HG02884 (cell line): ENCODE measurements around the gene CD109.

Experiments
- ATAC-seq: cut with Tn5 transposase; IDR thresholded peaks from one replicate; pipeline ENCODE4 v1.9.1; 2021; ENCODE audit warnings: mild to moderate bottlenecking, moderate library complexity; ENCODE audit not compliant: unreplicated experiment

The CD109 gene

DNA sequence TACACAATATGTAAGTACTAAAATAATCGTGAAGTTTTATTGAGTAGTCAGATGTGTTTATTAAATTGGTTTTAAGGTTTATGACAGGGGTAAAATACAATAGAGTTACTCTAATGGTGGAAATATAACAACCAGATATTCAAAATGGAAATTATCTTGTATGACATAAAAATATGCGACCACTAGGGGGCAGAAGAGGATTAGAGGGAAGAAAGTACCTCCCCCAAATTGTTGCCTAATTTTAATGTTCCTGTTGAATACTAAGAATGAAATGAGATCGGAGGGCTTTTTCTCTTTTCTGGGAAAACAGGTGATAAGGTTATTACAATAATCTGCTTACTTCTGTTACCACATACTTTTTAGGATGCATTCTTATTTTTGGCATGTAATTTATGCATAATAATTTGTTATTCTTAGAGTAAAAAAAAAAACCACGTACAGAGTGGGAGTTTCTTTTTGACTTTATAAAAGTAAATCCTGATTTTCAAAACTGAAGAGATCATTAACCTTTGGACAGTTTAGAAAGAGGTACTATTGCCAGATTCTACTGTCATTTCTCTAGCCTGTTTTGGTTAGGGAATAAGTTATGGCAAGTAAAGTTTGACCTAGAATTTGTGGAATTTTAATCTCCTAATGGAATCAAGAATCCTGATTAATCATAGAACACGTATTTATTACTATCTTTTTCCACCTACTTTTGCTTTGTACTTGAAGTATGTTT lies 159.2 kb downstream of the CD109 start:
- peak; percentile 69 for ATAC-seq

GRCh38 chr6:73857341-73857890 lies 161.4 kb downstream of the CD109 start:
- ATAC-seq = no peak

DNA sequence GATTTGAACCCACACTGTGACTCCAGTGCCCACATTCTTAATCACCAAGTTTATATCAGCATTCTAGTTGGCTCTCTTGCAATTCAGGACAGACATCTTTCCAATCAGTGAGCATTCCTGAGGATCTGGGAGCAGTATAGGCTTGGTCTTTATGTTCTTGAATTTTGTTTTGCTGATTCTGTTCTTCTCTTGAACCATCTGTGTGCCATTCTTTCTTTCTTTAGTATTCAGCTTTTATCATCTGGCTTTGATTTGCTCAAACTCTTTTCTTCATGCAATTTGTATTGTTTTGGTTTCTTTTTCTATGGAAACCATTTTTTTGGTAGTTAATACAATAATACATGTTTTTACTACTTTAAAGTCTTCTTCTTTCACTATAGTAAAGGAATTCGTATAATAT lies 162.4 kb downstream of the CD109 start:
- no peak for ATAC-seq

- ATAC-seq = no peak
Observed at GRCh38 chr6:73860303-73860702, 164.3 kb downstream of the CD109 start.

- ATAC-seq = peak; percentile 71
Observed at GRCh38 chr6:73866305-73866704, 170.3 kb downstream of the CD109 start.

DNA sequence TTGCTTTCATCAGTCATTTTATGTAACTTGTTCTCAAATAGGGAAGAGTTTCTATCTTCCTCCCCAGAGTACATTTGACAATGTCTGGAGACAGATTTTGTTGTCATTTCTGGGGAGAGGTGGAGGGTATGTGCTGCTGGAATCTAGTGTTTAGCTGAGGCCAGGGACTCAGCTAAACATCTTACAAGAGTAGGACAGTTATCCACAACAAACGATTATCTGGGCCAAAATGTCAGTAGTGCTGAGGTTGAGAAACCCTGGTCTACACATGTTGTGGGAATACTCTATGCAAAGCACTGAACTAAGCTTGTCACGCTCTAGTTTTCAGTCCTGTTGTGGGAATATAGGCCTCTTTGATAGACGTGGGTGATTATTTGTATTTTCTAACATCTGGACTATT lies 171.4 kb downstream of the CD109 start:
- no peak for ATAC-seq

DNA sequence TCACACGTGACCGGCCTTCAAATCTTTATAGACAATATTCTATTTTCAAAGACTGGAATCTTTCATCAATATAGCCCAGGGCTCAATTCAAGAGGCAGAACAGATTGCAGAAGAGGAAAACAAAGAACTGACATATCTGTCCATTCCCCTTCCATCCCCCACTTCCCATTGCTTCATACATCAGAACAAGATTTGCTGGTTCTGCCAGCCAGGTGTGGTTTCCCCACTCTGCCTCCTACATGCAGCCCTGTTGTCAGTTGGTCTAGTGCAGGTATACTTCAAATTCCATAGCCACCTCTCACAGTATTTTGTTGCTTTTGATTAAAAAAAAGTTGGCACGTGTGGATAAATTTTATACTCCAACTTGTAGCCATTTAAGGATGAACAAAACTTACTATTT lies 174.9 kb downstream of the CD109 start:
- no peak for ATAC-seq

DNA sequence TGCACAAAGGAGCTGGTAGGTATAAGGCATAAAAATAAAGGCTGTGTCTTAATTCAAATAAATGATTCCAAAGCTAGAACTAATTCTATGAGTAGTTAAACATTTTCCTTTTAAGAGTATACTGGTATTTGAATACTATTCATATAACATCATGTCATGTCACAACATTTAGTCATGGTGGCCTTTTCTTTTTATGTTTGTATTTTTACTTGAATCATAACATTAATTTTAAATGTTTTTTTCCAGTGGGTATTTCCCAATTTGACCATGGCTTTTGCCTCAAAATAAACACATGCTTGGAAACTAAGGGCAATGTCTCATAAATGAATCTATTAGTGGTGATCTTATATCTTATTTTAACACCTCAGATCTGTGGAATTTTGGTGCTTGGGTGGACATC lies 177.1 kb downstream of the CD109 start:
- ATAC-seq = no peak
